ENCODE results near the gene LRRC4C. TPM values are rescaled to one million over a fixed set of nuclear protein-coding genes. Genes with fewer than 3 reads are reported as not detected.

The LRRC4C gene
- under 0.01 TPM in 1 of 2 replicates, not detected in the other for total RNA-seq

GRCh38 chr11:41459465-41460401 is at the start of gene LRRC4C:
Gene LRRC4C, minus strand, starts transcription at chr11:41459652.

